GM12875 (cell line): Measurements from ENCODE around the gene DDX39A.

Source experiments
- H3K4me3 ChIP-seq: one replicate; pipeline ENCODE4 v1.5.1; 2011; ENCODE audit warnings: low read depth, low read length, control low read depth
- TF ChIP-seq, protein P1 (sequence below): IDR thresholded peaks from 2 replicates; pipeline ENCODE4 v1.5.1; 2011; ENCODE audit warnings: low read depth, mild to moderate bottlenecking, control low read depth, inconsistent platforms, low read length, moderate library complexity, borderline replicate concordance; ENCODE audit not compliant: insufficient read depth

Gene DDX39A

DNA sequence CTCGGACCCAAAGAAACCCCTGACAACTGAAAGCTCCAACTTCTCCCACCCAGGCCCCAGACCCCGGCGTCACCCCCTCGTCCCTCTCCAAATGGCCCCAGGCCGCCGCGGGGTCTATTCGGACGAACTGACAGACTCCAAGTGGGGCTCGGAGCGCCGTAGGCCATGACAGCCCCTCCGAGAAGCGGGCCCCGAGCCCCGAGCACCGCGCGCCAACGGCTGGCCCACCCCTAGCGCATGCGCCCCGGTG is 360 bp downstream of the DDX39A start:
- TF ChIP-seq, protein P1, sequence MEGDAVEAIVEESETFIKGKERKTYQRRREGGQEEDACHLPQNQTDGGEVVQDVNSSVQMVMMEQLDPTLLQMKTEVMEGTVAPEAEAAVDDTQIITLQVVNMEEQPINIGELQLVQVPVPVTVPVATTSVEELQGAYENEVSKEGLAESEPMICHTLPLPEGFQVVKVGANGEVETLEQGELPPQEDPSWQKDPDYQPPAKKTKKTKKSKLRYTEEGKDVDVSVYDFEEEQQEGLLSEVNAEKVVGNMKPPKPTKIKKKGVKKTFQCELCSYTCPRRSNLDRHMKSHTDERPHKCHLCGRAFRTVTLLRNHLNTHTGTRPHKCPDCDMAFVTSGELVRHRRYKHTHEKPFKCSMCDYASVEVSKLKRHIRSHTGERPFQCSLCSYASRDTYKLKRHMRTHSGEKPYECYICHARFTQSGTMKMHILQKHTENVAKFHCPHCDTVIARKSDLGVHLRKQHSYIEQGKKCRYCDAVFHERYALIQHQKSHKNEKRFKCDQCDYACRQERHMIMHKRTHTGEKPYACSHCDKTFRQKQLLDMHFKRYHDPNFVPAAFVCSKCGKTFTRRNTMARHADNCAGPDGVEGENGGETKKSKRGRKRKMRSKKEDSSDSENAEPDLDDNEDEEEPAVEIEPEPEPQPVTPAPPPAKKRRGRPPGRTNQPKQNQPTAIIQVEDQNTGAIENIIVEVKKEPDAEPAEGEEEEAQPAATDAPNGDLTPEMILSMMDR = no peak
- peak overlapping the region; percentile 83 for H3K4me3 ChIP-seq

DNA sequence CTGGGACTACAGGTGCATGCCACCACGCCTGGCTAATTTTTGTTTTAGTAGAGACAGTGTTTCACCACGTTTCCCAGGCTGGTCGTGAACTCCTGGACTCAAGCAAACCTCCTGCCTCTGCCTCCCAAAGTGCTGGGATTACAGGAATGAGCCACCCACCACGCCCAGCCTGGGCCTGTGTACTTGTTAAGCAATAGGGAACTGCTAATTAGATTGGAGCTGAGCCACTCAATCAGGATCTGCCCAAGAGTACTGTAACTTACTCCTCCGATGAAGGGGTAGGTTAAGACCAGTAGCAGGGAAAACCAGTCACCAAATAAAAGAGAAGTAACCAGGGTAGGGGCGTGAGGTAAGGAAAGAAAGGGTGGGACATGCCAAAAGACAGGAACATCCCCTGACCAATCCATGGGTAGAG is 2.3 kb downstream of the DDX39A start:
- TF ChIP-seq, protein P1 = no peak
- peak overlapping the region; percentile 42 for H3K4me3 ChIP-seq

DNA sequence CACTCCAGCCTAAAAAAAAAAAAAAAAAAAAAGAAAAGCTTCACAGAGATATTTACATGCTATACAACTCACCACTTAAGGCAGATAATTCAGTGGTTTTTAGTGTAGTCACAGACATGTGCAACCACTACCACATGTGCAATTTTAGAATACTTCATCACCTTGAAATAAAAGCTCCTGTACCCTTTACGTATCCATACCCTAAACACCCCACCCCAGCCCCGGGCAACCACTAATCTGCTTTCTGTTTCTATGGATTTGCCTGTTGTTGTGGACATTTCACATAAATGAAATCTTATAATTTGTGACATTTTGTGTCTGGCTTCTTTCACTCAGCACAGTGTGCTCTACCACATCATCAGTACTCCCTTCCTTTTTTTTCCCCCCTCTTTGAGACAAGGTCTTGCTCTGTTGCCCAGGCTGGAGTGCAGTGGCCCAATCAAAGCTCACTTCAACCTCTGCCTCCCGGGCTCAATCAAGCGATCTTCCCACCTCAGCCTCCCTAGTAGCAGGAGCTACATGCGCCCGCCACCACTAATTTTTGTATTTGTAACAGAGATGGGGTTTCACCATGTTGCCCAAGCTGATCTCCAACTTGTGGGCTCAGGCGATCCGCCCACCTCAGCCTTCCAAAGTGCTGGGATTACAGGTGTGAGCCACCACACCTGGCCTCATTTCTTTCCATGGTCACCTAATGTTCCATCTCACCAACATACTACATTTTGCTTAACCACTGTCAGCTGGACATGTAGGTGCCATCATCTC is 4.0 kb downstream of the DDX39A start:
- no peak overlapping the region for H3K4me3 ChIP-seq
- TF ChIP-seq, protein P1 = no peak

DNA sequence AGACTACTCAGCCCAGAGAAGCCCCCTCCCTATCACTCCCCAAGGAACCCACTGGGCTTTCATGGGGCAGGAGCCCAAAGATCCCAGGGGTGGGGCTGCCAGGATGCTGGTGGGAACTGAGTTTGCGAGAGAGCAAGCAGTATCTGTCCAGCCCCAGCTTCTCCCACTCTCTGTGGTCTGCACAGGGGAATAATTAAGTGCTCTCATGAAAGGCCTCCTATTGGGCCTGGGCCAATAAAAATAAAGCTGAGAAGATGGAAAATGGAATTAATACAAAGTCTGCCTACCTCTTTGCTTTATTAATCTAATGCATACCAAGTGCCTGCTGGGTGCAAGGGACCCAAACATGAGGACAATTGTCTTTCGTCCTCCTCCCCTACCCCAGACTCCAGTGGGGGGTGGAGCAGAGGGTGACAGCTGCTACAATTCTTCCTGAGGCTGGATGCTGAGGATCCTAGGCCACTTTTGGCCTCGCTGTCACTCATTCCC is 5.4 kb downstream of the DDX39A start:
- TF ChIP-seq, protein P1 = no peak
- no peak overlapping the region for H3K4me3 ChIP-seq

DNA sequence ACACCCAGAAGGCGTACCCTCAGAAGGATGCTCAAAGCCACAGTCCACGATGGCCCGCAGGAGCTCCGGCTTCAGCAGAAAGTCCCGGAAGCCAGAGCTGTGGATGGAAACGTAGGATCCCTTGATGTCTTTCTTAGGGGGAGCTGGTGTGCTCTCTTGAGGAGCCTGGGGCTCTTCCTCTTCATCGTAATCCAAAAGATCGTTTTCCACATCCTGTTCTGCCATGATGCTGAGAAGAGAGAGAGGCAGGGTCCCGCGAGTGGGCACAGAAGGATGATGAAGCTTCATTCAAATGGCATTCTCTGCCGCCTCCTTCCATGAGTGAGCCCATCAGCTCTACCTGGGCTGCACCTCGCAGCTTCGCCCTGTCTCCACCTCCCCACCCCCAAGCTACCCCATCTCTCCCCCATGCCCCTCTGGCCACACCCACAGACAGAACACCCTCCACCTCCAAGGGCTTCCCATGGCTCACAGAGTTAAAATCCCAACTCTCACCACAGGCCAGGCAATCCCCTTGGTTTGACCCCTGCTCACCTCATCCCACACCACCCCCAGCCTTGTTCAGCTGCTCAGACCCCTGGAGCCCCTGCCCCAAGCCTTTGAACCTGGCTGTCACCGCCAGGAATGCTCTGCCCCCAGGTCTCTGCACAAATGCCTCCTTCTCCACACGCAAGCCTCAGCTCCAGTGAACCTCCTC is 6.0 kb downstream of the DDX39A start:
- TF ChIP-seq, protein P1 = no peak
- no peak overlapping the region for H3K4me3 ChIP-seq

DNA sequence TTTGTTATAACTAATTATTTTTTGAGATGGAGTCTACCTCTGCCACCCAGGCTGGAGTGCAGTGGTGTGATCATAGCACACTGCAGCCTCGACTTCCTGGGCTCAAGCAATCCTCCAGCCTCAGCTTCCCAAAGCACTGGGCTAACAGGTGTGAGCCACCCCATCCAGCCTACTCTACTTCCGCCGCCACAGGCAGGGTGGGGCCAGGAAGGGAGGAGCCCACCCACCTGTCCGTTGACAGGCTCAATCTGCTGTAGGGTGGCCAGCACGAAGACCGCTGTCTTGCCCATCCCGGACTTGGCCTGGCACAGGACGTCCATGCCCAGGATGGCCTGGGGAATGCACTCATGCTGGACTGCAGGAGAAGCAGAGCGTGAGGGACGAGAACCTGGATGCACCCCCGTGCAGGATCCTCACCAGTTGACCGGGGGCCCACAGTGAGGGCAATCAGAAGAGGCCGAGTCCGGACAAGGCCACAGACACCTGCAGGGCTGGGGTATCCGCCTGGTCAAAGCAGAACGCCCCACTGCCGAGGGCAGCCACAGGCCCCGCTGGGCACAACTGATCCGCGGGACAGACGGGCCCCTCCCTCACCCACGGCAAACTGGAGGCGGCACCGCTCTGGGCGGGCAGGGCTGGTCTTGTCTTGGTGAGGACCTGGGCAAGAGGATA is 6.7 kb downstream of the DDX39A start:
- H3K4me3 ChIP-seq = no peak overlapping the region
- TF ChIP-seq, protein P1 = no peak
